Gastroesophageal sphincter (tissue), 4 donors: ENCODE data around the gene ATP2C2. TPM values are rescaled to one million over a fixed set of nuclear protein-coding genes. Genes with fewer than 3 reads are reported as not detected.

ENCODE experiments used
- ATAC-seq: fragments of 150-250 bp; one replicate; pipeline ENCODE4 v1.9.1; 2016; ENCODE audit warnings: mild to moderate bottlenecking, moderate library complexity
- H3K27ac ChIP-seq, 4 donors: fragments of 200-600 bp; sonication (generic) in 3 of 4; 1 replicate in 3 of 4; 2 replicates in 1 of 4; pipeline ENCODE4 v1.5.1; 2016 to 2019
- H3K27me3 ChIP-seq: fragments of 200-600 bp; sonication (generic); one replicate; pipeline ENCODE4 v1.5.1; 2019
- H3K36me3 ChIP-seq, 2 donors: fragments of 200-600 bp; sonication (generic); one replicate each; pipeline ENCODE4 v1.5.1; 2019; ENCODE audit warnings: control low read depth in 1 of 2
- H3K4me1 ChIP-seq, 3 donors: fragments of 200-600 bp; sonication (generic); 1 replicate in 2 of 3; 2 replicates in 1 of 3; pipeline ENCODE4 v1.5.1; 2016 to 2019; ENCODE audit warnings: control low read depth in 2 of 3
- H3K4me3 ChIP-seq, 2 donors: fragments of 200-600 bp; sonication (generic); one replicate each; pipeline ENCODE4 v1.5.1; 2019; ENCODE audit warnings: mild to moderate bottlenecking in 1 of 2, moderate library complexity in 1 of 2
- H3K9me3 ChIP-seq, 3 donors: fragments of 200-600 bp; sonication (generic); one replicate each; pipeline ENCODE4 v1.5.1; 2017 to 2019; ENCODE audit warnings: control low read depth in 2 of 3
- EP300 ChIP-seq: sonication (generic); formaldehyde crosslinking; IDR thresholded peaks from one replicate; pipeline ENCODE4 v1.6.1; 2017; ENCODE audit warnings: antibody characterized with exemption, mild to moderate bottlenecking
- POLR2A ChIP-seq, 2 donors: fragments of 450-650 bp; IDR thresholded peaks; one replicate each; pipeline ENCODE4 v1.6.1; 2017; ENCODE audit warnings: antibody characterized with exemption in 2 of 2, mild to moderate bottlenecking in 2 of 2, moderate library complexity in 1 of 2
- POLR2AphosphoS5 ChIP-seq: sonication (generic); formaldehyde crosslinking; IDR thresholded peaks from one replicate; pipeline ENCODE4 v1.6.1; 2017; ENCODE audit warnings: antibody characterized with exemption
- WGBS, 2 donors: methylation state at CpG; one replicate each; pipeline ENCODE4 v1.1.5; 2018; ENCODE audit warnings: low coverage in 1 of 2; 5-methylcytosine and 5-hydroxymethylcytosine counted together
- total RNA-seq, 4 donors: library from RNA; depleted of rRNA; stranded (reverse); fragments of >200 nt; gene quantifications; one replicate each; pipeline ENCODE4 v1.1.0, GENCODE V29; 2016
- TF ChIP-seq, protein P1 (sequence below), 4 experiments: fragments of 200-600 bp in 2 of 4; fragments of 450-650 bp in 2 of 4; sonication (generic) in 1 of 4; IDR thresholded peaks; one replicate each; pipeline ENCODE4 v1.5.1; 2017 to 2019; ENCODE audit warnings: antibody characterized with exemption in 4 of 4, mild to moderate bottlenecking in 2 of 4, moderate library complexity in 2 of 4

ATP2C2 gene
- total RNA-seq, 4 donors from 2014 or later = 0.13 to 1.3 (median 0.31) TPM; not detected in 1

GRCh38 chr16:84458606-84459532 is 90.5 kb downstream of the ATP2C2 start:
- TF ChIP-seq, protein P1, sequence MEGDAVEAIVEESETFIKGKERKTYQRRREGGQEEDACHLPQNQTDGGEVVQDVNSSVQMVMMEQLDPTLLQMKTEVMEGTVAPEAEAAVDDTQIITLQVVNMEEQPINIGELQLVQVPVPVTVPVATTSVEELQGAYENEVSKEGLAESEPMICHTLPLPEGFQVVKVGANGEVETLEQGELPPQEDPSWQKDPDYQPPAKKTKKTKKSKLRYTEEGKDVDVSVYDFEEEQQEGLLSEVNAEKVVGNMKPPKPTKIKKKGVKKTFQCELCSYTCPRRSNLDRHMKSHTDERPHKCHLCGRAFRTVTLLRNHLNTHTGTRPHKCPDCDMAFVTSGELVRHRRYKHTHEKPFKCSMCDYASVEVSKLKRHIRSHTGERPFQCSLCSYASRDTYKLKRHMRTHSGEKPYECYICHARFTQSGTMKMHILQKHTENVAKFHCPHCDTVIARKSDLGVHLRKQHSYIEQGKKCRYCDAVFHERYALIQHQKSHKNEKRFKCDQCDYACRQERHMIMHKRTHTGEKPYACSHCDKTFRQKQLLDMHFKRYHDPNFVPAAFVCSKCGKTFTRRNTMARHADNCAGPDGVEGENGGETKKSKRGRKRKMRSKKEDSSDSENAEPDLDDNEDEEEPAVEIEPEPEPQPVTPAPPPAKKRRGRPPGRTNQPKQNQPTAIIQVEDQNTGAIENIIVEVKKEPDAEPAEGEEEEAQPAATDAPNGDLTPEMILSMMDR (IDR thresholded peaks at IDR 0.05) = no peak
- TF ChIP-seq EP300 = no peak
- Histone ChIP-seq H3K4me1 (peaks cover 0 to 4% (median 0%) of the 10 kb centered on the region in 3 donors), H3K4me3 (no peak overlapping the region), H3K36me3 (peaks cover 0 to 23% of the 10 kb centered on the region in 2 donors), H3K9me3 (no peaks in the 10 kb centered on the region), H3K27ac (no peak overlapping the region), H3K27me3 (no peaks in the 10 kb centered on the region)
- 86 to 94% methylated on average over 17 to 22 of the region's 38 CpGs for WGBS, 2 donors
- no peak for ATAC-seq

GRCh38 chr16:84459533-84459894 is 91.2 kb downstream of the ATP2C2 start:
- 100% methylated on average over 1 to 2 of the region's 2 CpGs for WGBS, 2 donors
- TF ChIP-seq POLR2AphosphoS5 (no peak), POLR2A (IDR thresholded peaks at IDR 0.05) (no peak), EP300 (no peak)
- TF ChIP-seq, protein P1 (IDR thresholded peaks at IDR 0.05) = no peak
- no peaks in the 10 kb centered on the region for H3K9me3 ChIP-seq
- H3K4me1 ChIP-seq = peaks cover 0 to 6% (median 0%) of the 10 kb centered on the region in 3 donors
- H3K4me3 ChIP-seq = no peak overlapping the region
- no peak overlapping the region for H3K27ac ChIP-seq
- peaks cover 0 to 28% of the 10 kb centered on the region in 2 donors for H3K36me3 ChIP-seq
- H3K27me3 ChIP-seq = no peaks in the 10 kb centered on the region
- ATAC-seq = no peak

- H3K27me3 ChIP-seq = no peaks in the 10 kb centered on the region
- H3K4me1 ChIP-seq = peaks cover 0 to 6% (median 0%) of the 10 kb centered on the region in 3 donors
- H3K4me3 ChIP-seq = no peak overlapping the region
- ATAC-seq = no peak
- H3K36me3 ChIP-seq = peaks cover 0 to 28% of the 10 kb centered on the region in 2 donors
- TF ChIP-seq, protein P1 (IDR thresholded peaks at IDR 0.05) = no peak
- TF ChIP-seq POLR2AphosphoS5 (no peak), POLR2A (IDR thresholded peaks at IDR 0.05) (no peak), EP300 (no peak)
- H3K27ac ChIP-seq = no peak overlapping the region
- H3K9me3 ChIP-seq = no peaks in the 10 kb centered on the region
- 100% methylated on average over 1 of the region's 14 CpGs; no CpG with 5 or more reads in 1 of the 2 donors for WGBS, 2 donors
Observed at GRCh38 chr16:84459941-84460405, 91.6 kb downstream of the ATP2C2 start.

DNA sequence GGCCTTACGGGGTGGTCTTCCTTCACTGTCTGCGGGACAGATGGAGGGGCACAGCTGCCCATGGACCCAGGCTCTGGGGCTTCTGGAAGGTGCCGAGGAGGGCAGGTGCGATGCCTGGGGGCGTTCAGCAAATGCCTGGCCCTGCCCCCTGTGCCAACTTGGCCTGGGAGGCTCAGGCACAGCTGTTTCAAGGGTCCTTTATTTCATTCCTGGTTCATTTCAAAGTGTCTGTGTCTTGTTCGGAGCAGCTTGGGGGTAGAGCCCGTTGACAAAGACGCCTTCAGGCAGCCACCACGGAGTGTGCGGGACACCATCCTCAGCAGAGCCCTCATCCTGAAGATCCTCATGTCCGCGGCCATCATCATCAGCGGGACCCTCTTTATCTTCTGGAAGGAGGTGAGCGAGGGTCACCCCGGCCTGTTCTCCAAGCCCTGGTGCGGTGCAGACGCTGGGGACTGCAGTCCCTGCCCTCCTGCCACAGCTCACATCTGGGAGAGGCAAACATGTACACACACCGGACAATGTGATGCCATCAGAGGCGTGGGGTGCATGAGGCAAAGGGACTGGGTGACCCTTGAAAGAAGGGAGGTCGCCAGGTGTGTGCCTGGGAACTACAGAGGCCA is 92.2 kb downstream of the ATP2C2 start:
- ATAC-seq = no peak
- WGBS, 2 donors = 82% methylated on average over 4 of the region's 20 CpGs; no CpG with 5 or more reads in 1 of the 2 donors
- Histone ChIP-seq H3K27me3 (no peaks in the 10 kb centered on the region), H3K4me1 (peaks cover 0 to 6% (median 0%) of the 10 kb centered on the region in 3 donors), H3K27ac (no peak overlapping the region), H3K9me3 (no peaks in the 10 kb centered on the region), H3K36me3 (peaks cover 0 to 28% of the 10 kb centered on the region in 2 donors), H3K4me3 (no peak overlapping the region)
- TF ChIP-seq, protein P1 (IDR thresholded peaks at IDR 0.05) = no peak
- no peak for TF ChIP-seq EP300
- no peak for TF ChIP-seq POLR2AphosphoS5
- no peak for TF ChIP-seq POLR2A (IDR thresholded peaks at IDR 0.05)
